ENCODE results near the gene MRC1.

The MRC1 gene

GRCh38 chr10:17883621-17884020 is 74.5 kb downstream of the MRC1 start:
- peaks cover 7% of the 10 kb centered on the region for H3K9me3 Mint-ChIP-seq
- H3K4me3 Mint-ChIP-seq: no peak overlapping the region
- no peaks in the 10 kb centered on the region for H3K4me1 Mint-ChIP-seq
- no peaks in the 10 kb centered on the region for H3K27me3 Mint-ChIP-seq
- H3K27ac Mint-ChIP-seq: no peak overlapping the region
- ATAC-seq: no peak
- H3K36me3 Mint-ChIP-seq: no peaks in the 10 kb centered on the region

GRCh38 chr10:17888189-17888588 is 79.0 kb downstream of the MRC1 start:
- Mint-ChIP-seq H3K9me3 (peaks cover 7% of the 10 kb centered on the region), H3K4me3 (no peak overlapping the region), H3K36me3 (no peaks in the 10 kb centered on the region), H3K27ac (no peak overlapping the region), H3K27me3 (no peaks in the 10 kb centered on the region), H3K4me1 (no peaks in the 10 kb centered on the region)
- ATAC-seq: no peak

- Mint-ChIP-seq H3K4me3 (no peak overlapping the region), H3K27me3 (no peaks in the 10 kb centered on the region), H3K9me3 (no peaks in the 10 kb centered on the region), H3K4me1 (no peaks in the 10 kb centered on the region), H3K27ac (no peak overlapping the region), H3K36me3 (no peaks in the 10 kb centered on the region)
- no peak for ATAC-seq
These were observed 82.3 kb downstream of the MRC1 start for GRCh38 chr10:17891435-17891834.

- no peaks in the 10 kb centered on the region for H3K4me1 Mint-ChIP-seq
- H3K27me3 Mint-ChIP-seq: no peaks in the 10 kb centered on the region
- H3K9me3 Mint-ChIP-seq: peaks cover 3% of the 10 kb centered on the region
- no peak overlapping the region for H3K27ac Mint-ChIP-seq
- no peaks in the 10 kb centered on the region for H3K36me3 Mint-ChIP-seq
- ATAC-seq: no peak
- no peak overlapping the region for H3K4me3 Mint-ChIP-seq
These were observed 95.4 kb downstream of the MRC1 start for GRCh38 chr10:17904564-17904963.

- Mint-ChIP-seq H3K27me3 (no peaks in the 10 kb centered on the region), H3K9me3 (peaks cover 3% of the 10 kb centered on the region), H3K4me1 (no peaks in the 10 kb centered on the region), H3K36me3 (no peaks in the 10 kb centered on the region), H3K4me3 (no peak overlapping the region), H3K27ac (no peak overlapping the region)
- ATAC-seq: no peak
These were observed 96.3 kb downstream of the MRC1 start for GRCh38 chr10:17905491-17905890.

GRCh38 chr10:17906002-17906401 is 96.9 kb downstream of the MRC1 start:
- Mint-ChIP-seq H3K27ac (no peak overlapping the region), H3K4me1 (no peaks in the 10 kb centered on the region), H3K27me3 (no peaks in the 10 kb centered on the region), H3K4me3 (no peak overlapping the region), H3K36me3 (no peaks in the 10 kb centered on the region), H3K9me3 (peaks cover 3% of the 10 kb centered on the region)
- no peak for ATAC-seq

- Mint-ChIP-seq H3K4me3 (no peak overlapping the region), H3K36me3 (no peaks in the 10 kb centered on the region), H3K9me3 (peaks cover 3% of the 10 kb centered on the region), H3K4me1 (no peaks in the 10 kb centered on the region), H3K27me3 (no peaks in the 10 kb centered on the region), H3K27ac (no peak overlapping the region)
- ATAC-seq: no peak
These were observed 98.5 kb downstream of the MRC1 start for GRCh38 chr10:17907641-17908040.

GRCh38 chr10:17910125-17910789 is 101.1 kb downstream of the MRC1 start:
- H3K4me3 Mint-ChIP-seq: no peak overlapping the region

GRCh38 chr10:17912754-17913153 is 103.6 kb downstream of the MRC1 start:
- no peaks in the 10 kb centered on the region for H3K27me3 Mint-ChIP-seq
- H3K4me3 Mint-ChIP-seq: no peak overlapping the region
- H3K9me3 Mint-ChIP-seq: peaks cover 3% of the 10 kb centered on the region
- H3K27ac Mint-ChIP-seq: no peak overlapping the region
- H3K4me1 Mint-ChIP-seq: no peaks in the 10 kb centered on the region
- H3K36me3 Mint-ChIP-seq: no peaks in the 10 kb centered on the region
- no peak for ATAC-seq

More at GRCh38 chr10:17910125-17910789, 101.1 kb downstream of the MRC1 start:
- no peak for ATAC-seq
- Mint-ChIP-seq H3K36me3 (no peaks in the 10 kb centered on the region), H3K27ac (no peak overlapping the region), H3K27me3 (no peaks in the 10 kb centered on the region), H3K9me3 (peaks cover 3% of the 10 kb centered on the region), H3K4me1 (no peaks in the 10 kb centered on the region)

- no peak for ATAC-seq
- no peak overlapping the region for H3K27ac Mint-ChIP-seq
- H3K36me3 Mint-ChIP-seq: no peaks in the 10 kb centered on the region
- peaks cover 3% of the 10 kb centered on the region for H3K9me3 Mint-ChIP-seq
- no peaks in the 10 kb centered on the region for H3K4me1 Mint-ChIP-seq
- no peak overlapping the region for H3K4me3 Mint-ChIP-seq
- no peaks in the 10 kb centered on the region for H3K27me3 Mint-ChIP-seq
These were observed 104.5 kb downstream of the MRC1 start for GRCh38 chr10:17913604-17914003.

- peak; percentile 45 for ATAC-seq
- H3K9me3 Mint-ChIP-seq: peaks cover 3% of the 10 kb centered on the region
These were observed 105.3 kb downstream of the MRC1 start for GRCh38 chr10:17914169-17915045.

GRCh38 chr10:17915181-17915580 is 106.0 kb downstream of the MRC1 start:
- H3K27ac Mint-ChIP-seq: no peak overlapping the region
- H3K27me3 Mint-ChIP-seq: no peaks in the 10 kb centered on the region
- H3K36me3 Mint-ChIP-seq: no peaks in the 10 kb centered on the region
- no peak for ATAC-seq
- no peak overlapping the region for H3K4me3 Mint-ChIP-seq
- peaks cover 6% of the 10 kb centered on the region for H3K9me3 Mint-ChIP-seq
- H3K4me1 Mint-ChIP-seq: no peaks in the 10 kb centered on the region

More at GRCh38 chr10:17914169-17915045, 105.3 kb downstream of the MRC1 start:
- Mint-ChIP-seq H3K4me3 (no peak overlapping the region), H3K36me3 (no peaks in the 10 kb centered on the region), H3K4me1 (no peaks in the 10 kb centered on the region), H3K27ac (no peak overlapping the region), H3K27me3 (no peaks in the 10 kb centered on the region)

GRCh38 chr10:17918187-17918903 is 109.2 kb downstream of the MRC1 start:
- Mint-ChIP-seq H3K27ac (no peak overlapping the region), H3K27me3 (no peaks in the 10 kb centered on the region), H3K4me1 (no peaks in the 10 kb centered on the region), H3K9me3 (peaks cover 6% of the 10 kb centered on the region), H3K4me3 (no peak overlapping the region), H3K36me3 (no peaks in the 10 kb centered on the region)
- no peak for ATAC-seq

GRCh38 chr10:17921378-17921777 is 112.2 kb downstream of the MRC1 start:
- Mint-ChIP-seq H3K27ac (no peak overlapping the region), H3K9me3 (peaks cover 6% of the 10 kb centered on the region), H3K4me3 (no peak overlapping the region), H3K4me1 (no peaks in the 10 kb centered on the region), H3K36me3 (no peaks in the 10 kb centered on the region), H3K27me3 (no peaks in the 10 kb centered on the region)
- no peak for ATAC-seq

GRCh38 chr10:17923728-17924127 is 114.6 kb downstream of the MRC1 start:
- H3K27me3 Mint-ChIP-seq: no peaks in the 10 kb centered on the region
- ATAC-seq: no peak
- H3K27ac Mint-ChIP-seq: no peak overlapping the region
- H3K9me3 Mint-ChIP-seq: peaks cover 7% of the 10 kb centered on the region
- H3K4me3 Mint-ChIP-seq: no peak overlapping the region
- no peaks in the 10 kb centered on the region for H3K36me3 Mint-ChIP-seq
- no peaks in the 10 kb centered on the region for H3K4me1 Mint-ChIP-seq
